SK-N-SH (cell line): Measurements from ENCODE around the gene GPR15LG.

ENCODE experiments used
- EP300 ChIP-seq, 2 experiments: IDR thresholded peaks; 2 replicates each; pipeline versions ENCODE4 v1.4.0 to v1.6.1; 2012; ENCODE audit warnings: borderline replicate concordance in 1 of 2, low read depth in 1 of 2, low read length in 1 of 2
- FOXJ3 ChIP-seq: sonication (generic); formaldehyde crosslinking; IDR thresholded peaks from 2 replicates; pipeline ENCODE4 v1.5.1; 2020; ENCODE audit warnings: mild to moderate bottlenecking, missing genetic modification reagents
- GABPA ChIP-seq: IDR thresholded peaks from 2 replicates; pipeline ENCODE4 v1.4.0; 2012; ENCODE audit warnings: low read depth, mild to moderate bottlenecking
- POLR2AphosphoS5 ChIP-seq: IDR thresholded peaks from 2 replicates; pipeline ENCODE4 v1.6.1; 2012; ENCODE audit warnings: low read depth, low read length
- RFX5 ChIP-seq: IDR thresholded peaks from 2 replicates; pipeline ENCODE4 v1.6.1; 2012; ENCODE audit warnings: mild to moderate bottlenecking, improper control_type of control experiment, low read length
- TAF1 ChIP-seq: IDR thresholded peaks from 2 replicates; pipeline ENCODE4 v1.6.1; 2012; ENCODE audit warnings: low read depth, mild to moderate bottlenecking, low read length, moderate library complexity, borderline replicate concordance
- TF ChIP-seq, protein P1 (sequence below): fragments of 200-600 bp; sonication (generic); IDR thresholded peaks from 2 replicates; pipeline ENCODE4 v1.6.1; 2017; ENCODE audit warnings: antibody characterized with exemption, mild to moderate bottlenecking, moderate library complexity

DNA sequence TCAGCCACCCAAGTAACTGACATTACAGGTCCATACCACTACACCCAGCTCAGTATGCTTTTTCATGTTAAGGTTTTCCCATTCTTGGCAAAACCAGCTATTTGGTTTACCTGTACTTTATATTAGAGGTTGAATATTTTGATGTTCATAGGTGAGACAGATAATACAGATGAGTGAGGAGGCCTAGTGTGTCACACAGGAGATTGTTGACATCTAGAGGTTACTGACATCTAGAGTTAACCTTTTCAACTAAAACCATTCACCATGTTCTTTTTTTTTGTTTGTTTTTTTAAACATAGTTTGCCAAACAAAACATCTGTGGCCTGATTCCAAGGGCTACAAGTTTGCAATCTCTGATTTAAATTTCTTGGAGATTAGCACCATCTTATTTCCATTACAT, 26.3 kb upstream of the GPR15LG start:
- TF ChIP-seq TAF1 (no peak), RFX5 (no peak), POLR2AphosphoS5 (no peak), FOXJ3 (CRISPR knock-in tag) (no peak), EP300 (IDR thresholded peaks at IDR 0.05; ENCODE audit: borderline replicate concordance in 1 of 2, low read depth in 1 of 2, low read length in 1 of 2) (no peak), GABPA (no peak)
- TF ChIP-seq, protein P1, sequence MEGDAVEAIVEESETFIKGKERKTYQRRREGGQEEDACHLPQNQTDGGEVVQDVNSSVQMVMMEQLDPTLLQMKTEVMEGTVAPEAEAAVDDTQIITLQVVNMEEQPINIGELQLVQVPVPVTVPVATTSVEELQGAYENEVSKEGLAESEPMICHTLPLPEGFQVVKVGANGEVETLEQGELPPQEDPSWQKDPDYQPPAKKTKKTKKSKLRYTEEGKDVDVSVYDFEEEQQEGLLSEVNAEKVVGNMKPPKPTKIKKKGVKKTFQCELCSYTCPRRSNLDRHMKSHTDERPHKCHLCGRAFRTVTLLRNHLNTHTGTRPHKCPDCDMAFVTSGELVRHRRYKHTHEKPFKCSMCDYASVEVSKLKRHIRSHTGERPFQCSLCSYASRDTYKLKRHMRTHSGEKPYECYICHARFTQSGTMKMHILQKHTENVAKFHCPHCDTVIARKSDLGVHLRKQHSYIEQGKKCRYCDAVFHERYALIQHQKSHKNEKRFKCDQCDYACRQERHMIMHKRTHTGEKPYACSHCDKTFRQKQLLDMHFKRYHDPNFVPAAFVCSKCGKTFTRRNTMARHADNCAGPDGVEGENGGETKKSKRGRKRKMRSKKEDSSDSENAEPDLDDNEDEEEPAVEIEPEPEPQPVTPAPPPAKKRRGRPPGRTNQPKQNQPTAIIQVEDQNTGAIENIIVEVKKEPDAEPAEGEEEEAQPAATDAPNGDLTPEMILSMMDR = no peak
